ENCODE measurements around the gene DIS3L2. TPM values are rescaled to one million over a fixed set of nuclear protein-coding genes. Genes with fewer than 3 reads are reported as not detected.

Gene DIS3L2
- total RNA-seq, 4 donors from 2014 or later: 13.3 to 31.0 (median 23.6) TPM

- Histone ChIP-seq H3K27me3 (no peaks in the 10 kb centered on the region), H3K4me3 (no peak overlapping the region), H3K27ac (no peak overlapping the region), H3K4me1 (no peaks in the 10 kb centered on the region), H3K9me3 (no peaks in the 10 kb centered on the region), H3K36me3 (peaks cover 0 to 73% of the 10 kb centered on the region in 2 donors)
- ATAC-seq: no peak
- 70 to 94% methylated on average over 3 to 5 of the region's 5 CpGs for WGBS, 2 donors (ENCODE audit: low coverage in 1 of 2)
- TF ChIP-seq POLR2AphosphoS5 (IDR thresholded peaks at IDR 0.05) (no peak), EP300 (IDR thresholded peaks at IDR 0.05) (no peak)
Measured at GRCh38 chr2:232265329-232265728, 303.8 kb downstream of the DIS3L2 start.

GRCh38 chr2:232268636-232269165 lies 307.2 kb downstream of the DIS3L2 start:
- Histone ChIP-seq H3K27ac (no peak overlapping the region), H3K9me3 (no peaks in the 10 kb centered on the region), H3K4me1 (no peaks in the 10 kb centered on the region), H3K27me3 (no peaks in the 10 kb centered on the region), H3K4me3 (no peak overlapping the region), H3K36me3 (peaks cover 0 to 55% of the 10 kb centered on the region in 2 donors)
- no peak for ATAC-seq
- 78 to 90% methylated on average over 2 to 4 of the region's 4 CpGs for WGBS, 2 donors (ENCODE audit: low coverage in 1 of 2)
- no peak for TF ChIP-seq POLR2A (IDR thresholded peaks at IDR 0.05)
- no peak for TF ChIP-seq CTCF (IDR thresholded peaks at IDR 0.05)
- no peak for TF ChIP-seq POLR2AphosphoS5 (IDR thresholded peaks at IDR 0.05)
- TF ChIP-seq EP300 (IDR thresholded peaks at IDR 0.05): no peak

GRCh38 chr2:232269867-232270266 lies 308.4 kb downstream of the DIS3L2 start:
- no peak overlapping the region for H3K4me3 ChIP-seq
- H3K9me3 ChIP-seq: no peaks in the 10 kb centered on the region
- peaks cover 0 to 44% of the 10 kb centered on the region in 2 donors for H3K36me3 ChIP-seq
- H3K27me3 ChIP-seq: no peaks in the 10 kb centered on the region
- no peaks in the 10 kb centered on the region for H3K4me1 ChIP-seq
- TF ChIP-seq POLR2AphosphoS5 (IDR thresholded peaks at IDR 0.05): no peak
- no peak for TF ChIP-seq CTCF (IDR thresholded peaks at IDR 0.05)
- TF ChIP-seq EP300 (IDR thresholded peaks at IDR 0.05): no peak
- TF ChIP-seq POLR2A (IDR thresholded peaks at IDR 0.05): no peak
- no peak overlapping the region for H3K27ac ChIP-seq
- ATAC-seq: no peak
- 90 to 94% methylated on average over 4 to 7 of the region's 7 CpGs for WGBS, 2 donors (ENCODE audit: low coverage in 1 of 2)

DNA sequence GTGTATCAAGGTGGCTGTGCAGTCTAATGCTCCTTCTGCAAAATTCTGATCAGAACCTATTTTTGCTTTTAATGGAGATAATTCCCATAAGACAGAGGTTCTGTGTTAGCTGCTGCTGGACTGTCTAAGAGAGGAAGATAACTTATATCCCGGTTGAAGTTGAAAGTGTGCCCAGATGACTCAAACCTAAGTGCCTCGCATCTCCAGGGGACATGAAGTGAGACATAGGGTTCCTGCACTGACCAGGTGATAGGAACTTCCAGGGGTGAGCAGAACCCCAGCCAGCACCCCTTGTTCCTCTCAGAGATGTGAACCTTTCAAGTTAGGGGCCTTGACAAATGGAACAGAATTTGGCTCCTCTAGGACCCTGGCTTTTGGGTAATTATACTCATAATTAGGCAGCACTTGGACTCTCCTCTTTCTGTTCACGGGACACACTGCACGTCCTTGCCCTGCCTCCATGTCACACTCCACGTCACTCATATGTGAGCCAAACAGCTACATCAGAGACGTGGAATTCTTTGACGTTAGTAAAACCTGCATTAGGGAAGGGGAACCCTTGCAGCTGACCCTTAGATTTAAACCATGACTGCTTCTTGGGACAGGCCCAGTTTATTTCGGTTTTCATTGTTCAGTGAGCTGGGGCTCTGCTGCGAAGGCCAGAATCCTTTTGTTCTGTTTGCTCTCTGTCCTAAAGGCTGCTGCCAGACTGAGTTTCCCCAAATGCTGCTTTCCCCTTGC lies 312.6 kb downstream of the DIS3L2 start:
- Histone ChIP-seq H3K4me1 (no peaks in the 10 kb centered on the region), H3K27me3 (no peaks in the 10 kb centered on the region), H3K4me3 (no peak overlapping the region), H3K9me3 (peaks cover 0 to 4% (median 0%) of the 10 kb centered on the region in 3 donors), H3K36me3 (peaks cover 0 to 26% of the 10 kb centered on the region in 2 donors), H3K27ac (no peak overlapping the region)
- no peak for TF ChIP-seq POLR2A (IDR thresholded peaks at IDR 0.05)
- TF ChIP-seq CTCF (IDR thresholded peaks at IDR 0.05): no peak
- no peak for TF ChIP-seq EP300 (IDR thresholded peaks at IDR 0.05)
- no peak for TF ChIP-seq POLR2AphosphoS5 (IDR thresholded peaks at IDR 0.05)
- ATAC-seq: no peak
- WGBS, 2 donors (ENCODE audit: low coverage in 1 of 2): 61 to 81% methylated on average over 8 of the region's 9 CpGs

DNA sequence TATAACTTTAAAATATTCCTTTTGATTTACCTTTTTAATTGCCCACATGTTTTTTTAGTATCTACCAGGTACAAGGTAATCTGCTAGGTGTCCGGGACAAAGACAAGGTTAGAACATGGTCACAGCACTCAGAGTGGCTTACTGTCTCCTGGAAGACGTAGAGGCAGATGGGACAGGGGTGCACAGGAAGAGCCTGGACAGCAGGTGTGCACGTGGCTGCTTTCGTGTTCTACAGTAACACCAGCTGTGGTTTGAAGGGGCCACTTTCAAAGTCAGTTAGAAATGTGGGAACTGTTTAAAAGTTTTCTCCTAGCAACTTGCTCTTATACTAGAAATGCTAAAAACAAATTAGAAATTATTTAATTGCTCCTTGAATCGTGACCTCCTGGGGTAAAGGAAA lies 314.2 kb downstream of the DIS3L2 start:
- no peak for ATAC-seq
- Histone ChIP-seq H3K4me3 (no peak overlapping the region), H3K27me3 (no peaks in the 10 kb centered on the region), H3K9me3 (peaks cover 0 to 8% (median 0%) of the 10 kb centered on the region in 3 donors), H3K36me3 (peaks cover 0 to 32% of the 10 kb centered on the region in 2 donors), H3K27ac (no peak overlapping the region), H3K4me1 (no peaks in the 10 kb centered on the region)
- 49 to 92% methylated on average over 3 to 5 of the region's 5 CpGs for WGBS, 2 donors (ENCODE audit: low coverage in 1 of 2)
- TF ChIP-seq CTCF (IDR thresholded peaks at IDR 0.05): no peak
- TF ChIP-seq POLR2AphosphoS5 (IDR thresholded peaks at IDR 0.05): no peak
- no peak for TF ChIP-seq POLR2A (IDR thresholded peaks at IDR 0.05)
